Natural killer cell (primary cell): Measurements from ENCODE around the gene NDC1. TPM values are rescaled to one million over a fixed set of nuclear protein-coding genes. Genes with fewer than 3 reads are reported as not detected.

Source experiments
- ATAC-seq, 3 donors: fragments of 150-1000 bp in 2 of 3; fragments of 200-7000 bp in 1 of 3; cut with Tn5 transposase; 1 replicate in 1 of 3; 2 replicates in 2 of 3; pipeline ENCODE4 v1.10.0; 2021; ENCODE audit warnings: mild to moderate bottlenecking in 2 of 3, moderate library complexity in 2 of 3
- DNase-seq, 2 donors: peaks; one replicate each; pipeline versions ENCODE4 v3.0.0 to v3.0.0-alpha.2; 2013 to 2021; ENCODE audit warnings: mixed read lengths in 1 of 2
- H3K27ac ChIP-seq: one replicate; pipeline ENCODE4 v1.5.1; 2013; ENCODE audit warnings: mild to moderate bottlenecking, low read length
- H3K27me3 ChIP-seq: one replicate; pipeline ENCODE4 v1.6.1; 2013; ENCODE audit warnings: low read length; ENCODE audit not compliant: control insufficient read depth, insufficient read depth
- H3K36me3 ChIP-seq: one replicate; pipeline ENCODE4 v1.6.1; 2013; ENCODE audit warnings: low read length; ENCODE audit not compliant: control insufficient read depth, insufficient read depth
- H3K4me1 ChIP-seq: one replicate; pipeline ENCODE4 v1.6.1; 2013; ENCODE audit warnings: low read length; ENCODE audit not compliant: control insufficient read depth, insufficient read depth
- H3K4me3 ChIP-seq: one replicate; pipeline ENCODE4 v1.5.1; 2013; ENCODE audit warnings: low read length
- H3K9me3 ChIP-seq: one replicate; pipeline ENCODE4 v1.6.1; 2013; ENCODE audit warnings: low read length; ENCODE audit not compliant: control insufficient read depth, insufficient read depth
- H3K27ac Mint-ChIP-seq, 2 donors: one replicate each; pipeline ENCODE4 v1.8.0; 2022; ENCODE audit warnings: mild to moderate bottlenecking in 2 of 2, mixed read lengths in 2 of 2, moderate library complexity in 1 of 2
- H3K27me3 Mint-ChIP-seq, 2 donors: one replicate each; pipeline ENCODE4 v1.8.0; 2022; ENCODE audit warnings: low read depth in 2 of 2, mixed read lengths in 2 of 2
- H3K36me3 Mint-ChIP-seq: one replicate; pipeline ENCODE4 v1.8.0; 2022; ENCODE audit warnings: mixed read lengths
- H3K4me1 Mint-ChIP-seq, 2 donors: one replicate each; pipeline ENCODE4 v1.8.0; 2022; ENCODE audit warnings: mixed read lengths in 2 of 2
- H3K4me3 Mint-ChIP-seq: one replicate; pipeline ENCODE4 v1.8.0; 2022; ENCODE audit warnings: mild to moderate bottlenecking, moderate library complexity, mixed read lengths
- H3K9me3 Mint-ChIP-seq, 2 donors: one replicate each; pipeline ENCODE4 v1.8.0; 2022; ENCODE audit warnings: mixed read lengths in 2 of 2
- WGBS: methylation state at CpG from one replicate; pipeline ENCODE4 v1.1.7; 2013; ENCODE audit warnings: missing lambda C conversion rate; ENCODE audit not compliant: insufficient coverage; 5-methylcytosine and 5-hydroxymethylcytosine counted together
- intact Hi-C: fragments of 100-400 bp; cut with micrococcal nuclease; formaldehyde crosslinking; loops from one replicate; pipeline ENCODE4 v1.14.2; 2022
- total RNA-seq, 4 donors: library from RNA; stranded (reverse); fragments of 120-200 nt in 1 of 4; gene quantifications; one replicate each; pipeline versions ENCODE4 v1.2.3 to v1.2.4, GENCODE V29; 2013 to 2022
- TF ChIP-seq, protein P1 (sequence below): fragments of 200-600 bp; IDR thresholded peaks from one replicate; pipeline ENCODE4 v1.8.0; 2022; ENCODE audit warnings: antibody characterized with exemption

The NDC1 gene
- total RNA-seq, 3 donors from 2014 or later (not counting 1 experiment from before 2014, with no cell fraction given): 4.3 to 6.3 (median 5.2) TPM

- no peaks in the 10 kb centered on the region for H3K4me1 ChIP-seq
- WGBS: 76% methylated on average over 5 of the region's 6 CpGs
- no peaks in the 10 kb centered on the region for H3K9me3 Mint-ChIP-seq
- TF ChIP-seq, protein P1, sequence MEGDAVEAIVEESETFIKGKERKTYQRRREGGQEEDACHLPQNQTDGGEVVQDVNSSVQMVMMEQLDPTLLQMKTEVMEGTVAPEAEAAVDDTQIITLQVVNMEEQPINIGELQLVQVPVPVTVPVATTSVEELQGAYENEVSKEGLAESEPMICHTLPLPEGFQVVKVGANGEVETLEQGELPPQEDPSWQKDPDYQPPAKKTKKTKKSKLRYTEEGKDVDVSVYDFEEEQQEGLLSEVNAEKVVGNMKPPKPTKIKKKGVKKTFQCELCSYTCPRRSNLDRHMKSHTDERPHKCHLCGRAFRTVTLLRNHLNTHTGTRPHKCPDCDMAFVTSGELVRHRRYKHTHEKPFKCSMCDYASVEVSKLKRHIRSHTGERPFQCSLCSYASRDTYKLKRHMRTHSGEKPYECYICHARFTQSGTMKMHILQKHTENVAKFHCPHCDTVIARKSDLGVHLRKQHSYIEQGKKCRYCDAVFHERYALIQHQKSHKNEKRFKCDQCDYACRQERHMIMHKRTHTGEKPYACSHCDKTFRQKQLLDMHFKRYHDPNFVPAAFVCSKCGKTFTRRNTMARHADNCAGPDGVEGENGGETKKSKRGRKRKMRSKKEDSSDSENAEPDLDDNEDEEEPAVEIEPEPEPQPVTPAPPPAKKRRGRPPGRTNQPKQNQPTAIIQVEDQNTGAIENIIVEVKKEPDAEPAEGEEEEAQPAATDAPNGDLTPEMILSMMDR: peak; percentile 70
- H3K4me1 Mint-ChIP-seq: no peaks in the 10 kb centered on the region
- no peaks in the 10 kb centered on the region for H3K27me3 ChIP-seq
- H3K27ac Mint-ChIP-seq: no peak overlapping the region
- H3K27ac ChIP-seq: no peak overlapping the region
- H3K36me3 ChIP-seq: no peaks in the 10 kb centered on the region
- ATAC-seq (peak in 1 of 3 donors; percentile 65), DNase-seq (peak in 1 of 2 donors; percentile 58)
- no peaks in the 10 kb centered on the region for H3K9me3 ChIP-seq
- no peak overlapping the region for H3K4me3 Mint-ChIP-seq
- H3K36me3 Mint-ChIP-seq: no peaks in the 10 kb centered on the region
- H3K4me3 ChIP-seq: no peak overlapping the region
- H3K27me3 Mint-ChIP-seq: no peaks in the 10 kb centered on the region
- intact Hi-C loops: loop anchor here (1.0 to 2.0 kb wide), 2 partner anchors 269 to 476 kb away; no protein-coding TSS in a partner anchor
Observed at GRCh38 chr1:53754484-53755312, 83.4 kb downstream of the NDC1 start.

GRCh38 chr1:53752281-53752680, 85.8 kb downstream of the NDC1 start:
- H3K27me3 ChIP-seq: no peaks in the 10 kb centered on the region
- no peak overlapping the region for H3K4me3 ChIP-seq
- Mint-ChIP-seq H3K27ac (no peak overlapping the region), H3K27me3 (peaks cover 6 to 7% of the 10 kb centered on the region in 2 donors), H3K36me3 (no peaks in the 10 kb centered on the region), H3K9me3 (no peaks in the 10 kb centered on the region), H3K4me1 (no peaks in the 10 kb centered on the region), H3K4me3 (no peak overlapping the region)
- H3K36me3 ChIP-seq: no peaks in the 10 kb centered on the region
- intact Hi-C loops: no loop called here
- TF ChIP-seq, protein P1: no peak
- WGBS: 87% methylated on average over 6 of the region's 6 CpGs
- H3K27ac ChIP-seq: no peak overlapping the region
- ATAC-seq (no peak), DNase-seq (no peak)
- no peaks in the 10 kb centered on the region for H3K4me1 ChIP-seq
- no peaks in the 10 kb centered on the region for H3K9me3 ChIP-seq

DNA sequence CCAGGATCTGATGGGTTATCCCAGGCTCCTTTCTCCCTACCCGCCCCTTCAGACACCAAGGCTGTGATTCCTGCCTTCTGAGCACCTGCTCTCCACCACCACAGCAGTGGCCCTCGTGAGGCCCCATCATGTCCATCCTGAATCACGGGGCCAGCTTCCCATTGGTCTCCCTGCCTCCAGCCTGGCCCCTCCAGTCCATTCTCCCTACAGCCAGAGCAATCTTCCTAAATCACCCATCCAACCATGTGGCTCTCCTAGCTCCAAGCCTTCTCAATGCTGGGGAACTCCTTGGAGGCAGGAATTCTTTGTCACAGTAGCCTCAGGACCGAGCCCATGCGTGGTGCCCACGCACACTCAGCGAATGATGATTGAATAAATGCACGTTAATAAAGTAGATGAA, 90.3 kb downstream of the NDC1 start:
- TF ChIP-seq, protein P1: no peak
- intact Hi-C loops: no loop called here
- Histone ChIP-seq H3K9me3 (no peaks in the 10 kb centered on the region), H3K27ac (no peak overlapping the region), H3K4me3 (no peak overlapping the region), H3K4me1 (no peaks in the 10 kb centered on the region), H3K27me3 (no peaks in the 10 kb centered on the region), H3K36me3 (no peaks in the 10 kb centered on the region)
- 88% methylated on average over 8 of the region's 8 CpGs for WGBS
- Mint-ChIP-seq H3K4me3 (no peak overlapping the region), H3K4me1 (no peaks in the 10 kb centered on the region), H3K27me3 (peaks cover 20 to 25% of the 10 kb centered on the region in 2 donors), H3K27ac (no peak overlapping the region), H3K9me3 (peaks cover 0 to under 1% of the 10 kb centered on the region in 2 donors), H3K36me3 (peaks cover 6% of the 10 kb centered on the region)
- no peak for ATAC-seq
- no peak for DNase-seq
